Spleen (tissue), 11 donors: ENCODE results near the gene PRPF40B. TPM values are rescaled to one million over a fixed set of nuclear protein-coding genes. Genes with fewer than 3 reads are reported as not detected.
A peak's percentile ranks its signal among the peaks of the same experiment; 100 is the strongest.

Experiments
- DNase-seq: peaks from one replicate; pipeline ENCODE4 v3.0.0-alpha.2; 2020
- H3K27ac ChIP-seq, 8 donors: fragments of 200-600 bp; sonication (generic) in 7 of 8; 1 replicate in 4 of 8; 2 replicates in 4 of 8; pipeline versions ENCODE4 v1.5.0 to v1.8.0; 2016 to 2021; ENCODE audit warnings: inconsistent platforms in 4 of 8, mild to moderate bottlenecking in 4 of 8, moderate library complexity in 1 of 8
- H3K27me3 ChIP-seq, 7 donors: fragments of 200-600 bp; sonication (generic) in 6 of 7; replicated peaks in 1 of 7; 1 replicate in 4 of 7; 2 replicates in 3 of 7; pipeline versions ENCODE4 v1.5.0 to v1.8.0; 2016 to 2021; ENCODE audit warnings: inconsistent platforms in 3 of 7, mild to moderate bottlenecking in 1 of 7
- H3K36me3 ChIP-seq, 6 donors: fragments of 200-600 bp; sonication (generic) in 5 of 6; 1 replicate in 4 of 6; 2 replicates in 2 of 6; pipeline versions ENCODE4 v1.5.0 to v1.8.0; 2016 to 2021; ENCODE audit warnings: inconsistent platforms in 2 of 6
- H3K4me1 ChIP-seq, 6 donors: fragments of 200-600 bp; sonication (generic) in 5 of 6; 1 replicate in 3 of 6; 2 replicates in 3 of 6; pipeline versions ENCODE4 v1.5.0 to v1.8.0; 2016 to 2021; ENCODE audit warnings: inconsistent platforms in 3 of 6
- H3K4me3 ChIP-seq, 8 donors: fragments of 200-600 bp; sonication (generic) in 7 of 8; 1 replicate in 4 of 8; 2 replicates in 4 of 8; pipeline versions ENCODE4 v1.5.0 to v1.8.0; 2016 to 2021; ENCODE audit warnings: inconsistent platforms in 4 of 8, mild to moderate bottlenecking in 4 of 8, moderate library complexity in 2 of 8
- H3K9me3 ChIP-seq, 8 donors: fragments of 200-600 bp; sonication (generic) in 7 of 8; 1 replicate in 4 of 8; 2 replicates in 4 of 8; pipeline versions ENCODE4 v1.5.0 to v1.8.0; 2016 to 2021; ENCODE audit warnings: inconsistent platforms in 4 of 8
- CTCF ChIP-seq, 11 experiments: fragments of 200-600 bp in 7 of 11; fragments of 450-650 bp in 4 of 11; sonication (generic) in 4 of 11; IDR thresholded peaks in 8 of 11; conservative IDR thresholded peaks in 3 of 11; 1 replicate in 7 of 11; 2 replicates in 4 of 11; pipeline versions ENCODE4 v1.4.0 to v1.8.0; 2016 to 2021; ENCODE audit warnings: antibody characterized with exemption in 11 of 11, inconsistent platforms in 4 of 11, mild to moderate bottlenecking in 1 of 11
- POLR2A ChIP-seq, 3 donors: fragments of 450-650 bp; IDR thresholded peaks; one replicate each; pipeline ENCODE4 v1.5.1; 2017; ENCODE audit warnings: antibody characterized with exemption in 3 of 3, mild to moderate bottlenecking in 1 of 3
- POLR2AphosphoS5 ChIP-seq, 3 donors: sonication (generic); formaldehyde crosslinking; IDR thresholded peaks; one replicate each; pipeline ENCODE4 v1.5.1; 2017; ENCODE audit warnings: antibody characterized with exemption in 3 of 3
- WGBS, 5 donors: extraction: QIAGEN DNeasy Blood & Tissue Kit in 3 of 5; methylation state at CpG; one replicate each; pipeline versions ENCODE4 v1.1.5 to v1.1.7; 2013 to 2018; 5-methylcytosine and 5-hydroxymethylcytosine counted together
- intact Hi-C: fragments of 100-400 bp; cut with DNase I; formaldehyde crosslinking; loops from one replicate; pipeline ENCODE4 v1.15.0; 2023; ENCODE audit warnings: low total_unique reads
- polyA plus RNA-seq, 3 donors: library from polyadenylated mRNA; stranded (reverse); fragments of 200-250 nt; gene quantifications; one replicate each; pipeline ENCODE4 v1.2.1, GENCODE V29; 2013
- total RNA-seq, 7 donors: library from RNA; depleted of rRNA in 3 of 7; stranded (reverse); fragments of >200 nt in 3 of 7; fragmentation: NEBNext Ultra II Directional in 4 of 7; extraction: Animal tissue kit (Norgen Biotek cat#: 25700) in 4 of 7; gene quantifications; one replicate each; pipeline versions ENCODE4 v1.1.0 to v1.2.1, GENCODE V29; 2016 to 2021
- donor health status: healthy with polysubstance abuse.
- donor health status: DM: no; HTN: no; CAD: no; lungs with moderate emphysema.
- donor health status: DM: no; HTN: no; CAD: no.
- donor health status: Bipolar disorder and iron deficiency.
- donor health status: healthy.
- donor health status: DM: no; HTN: no; CAD: no.
- donor health status: DM: yes; HTN: yes; CAD: no.

Gene PRPF40B
- total and polyA plus RNA-seq, 10 donors = 5.9 to 28.3 (median 19.0) TPM

GRCh38 chr12:49580572-49581535, 42.5 kb upstream of the PRPF40B start:
- H3K36me3 ChIP-seq = peaks cover 0 to 33% (median 0%) of the 10 kb centered on the region in 6 donors
- no peak for DNase-seq
- H3K4me1 ChIP-seq = peaks cover 0 to 32% (median 11%) of the 10 kb centered on the region in 6 donors
- H3K4me3 ChIP-seq = no peak overlapping the region
- H3K27ac ChIP-seq = no peak overlapping the region
- WGBS, 5 donors = 34 to 55% (median 46%) methylated on average over 8 of the region's 8 CpGs
- intact Hi-C loops = no loop called here
- TF ChIP-seq POLR2A (IDR thresholded peaks at IDR 0.05) = no peak
- peak; percentile 23 to 83 (median 65) for TF ChIP-seq CTCF (IDR thresholded peaks at IDR 0.05 in 8 of 11, conservative IDR thresholded peaks at IDR 0.05 in 3 of 11)
- no peaks in the 10 kb centered on the region for H3K27me3 ChIP-seq
- no peaks in the 10 kb centered on the region for H3K9me3 ChIP-seq

GRCh38 chr12:49582201-49582600, 41.2 kb upstream of the PRPF40B start:
- H3K27me3 ChIP-seq = no peaks in the 10 kb centered on the region
- H3K4me3 ChIP-seq = no peak overlapping the region
- TF ChIP-seq POLR2A (IDR thresholded peaks at IDR 0.05) (no peak), CTCF (IDR thresholded peaks at IDR 0.05 in 8 of 11, conservative IDR thresholded peaks at IDR 0.05 in 3 of 11) (no peak), POLR2AphosphoS5 (IDR thresholded peaks at IDR 0.05) (no peak)
- H3K9me3 ChIP-seq = no peaks in the 10 kb centered on the region
- no peak overlapping the region for H3K27ac ChIP-seq
- intact Hi-C loops = no loop called here
- peaks cover 0 to 32% (median 12%) of the 10 kb centered on the region in 6 donors for H3K4me1 ChIP-seq
- 67 to 84% (median 75%) methylated on average over 1 of the region's 1 CpG for WGBS, 5 donors
- peaks cover 0 to 42% (median 0%) of the 10 kb centered on the region in 6 donors for H3K36me3 ChIP-seq
- no peak for DNase-seq

- 61 to 87% (median 77%) methylated on average over 4 of the region's 4 CpGs for WGBS, 5 donors
- no peaks in the 10 kb centered on the region for H3K27me3 ChIP-seq
- peak in 1 of 3 donors; percentile 37 for TF ChIP-seq POLR2AphosphoS5 (IDR thresholded peaks at IDR 0.05)
- TF ChIP-seq POLR2A (IDR thresholded peaks at IDR 0.05) = no peak
- peaks cover 0 to 42% (median 0%) of the 10 kb centered on the region in 6 donors for H3K36me3 ChIP-seq
- DNase-seq = no peak
- H3K9me3 ChIP-seq = no peaks in the 10 kb centered on the region
- intact Hi-C loops = no loop called here
- H3K4me1 ChIP-seq = peaks cover 0 to 32% (median 12%) of the 10 kb centered on the region in 6 donors
- no peak overlapping the region for H3K4me3 ChIP-seq
- peak overlapping the region in 3 of 8 donors; percentile 9 to 54 (median 33) for H3K27ac ChIP-seq
Observed at GRCh38 chr12:49582850-49583249, 40.5 kb upstream of the PRPF40B start.

GRCh38 chr12:49583366-49584094, 39.8 kb upstream of the PRPF40B start:
- no peaks in the 10 kb centered on the region for H3K9me3 ChIP-seq
- intact Hi-C loops = no loop called here
- peaks cover 0 to 43% (median 0%) of the 10 kb centered on the region in 6 donors for H3K36me3 ChIP-seq
- H3K4me1 ChIP-seq = peaks cover 0 to 37% (median 12%) of the 10 kb centered on the region in 6 donors
- WGBS, 5 donors = 80 to 91% (median 83%) methylated on average over 13 of the region's 13 CpGs
- no peak for DNase-seq
- no peak for TF ChIP-seq POLR2A (IDR thresholded peaks at IDR 0.05)
- no peak for TF ChIP-seq CTCF (IDR thresholded peaks at IDR 0.05 in 8 of 11, conservative IDR thresholded peaks at IDR 0.05 in 3 of 11)
- TF ChIP-seq POLR2AphosphoS5 (IDR thresholded peaks at IDR 0.05) = no peak
- H3K27ac ChIP-seq = peak overlapping the region in 4 of 8 donors; percentile 9 to 54 (median 37)
- no peak overlapping the region for H3K4me3 ChIP-seq
- H3K27me3 ChIP-seq = no peaks in the 10 kb centered on the region
